ENCODE results near the gene GZF1. TPM values are rescaled to one million over a fixed set of nuclear protein-coding genes. Genes with fewer than 3 reads are reported as not detected.

GZF1 gene
- total and polyA plus RNA-seq, 3 experiments from 2014 or later: 3.8 to 12.5 (median 11.9) TPM

- H3K27ac ChIP-seq (ENCODE audit: low read depth, low read length): no peak overlapping the region
- H3K4me3 ChIP-seq (ENCODE audit: low read length): no peak overlapping the region
- no peaks in the 10 kb centered on the region for H3K36me3 ChIP-seq (ENCODE audit: insufficient read depth, low read length)
- Mint-ChIP-seq H3K36me3 (peaks cover 0 to 2% (median 0%) of the 10 kb centered on the region in 3 donors), H3K27me3 (peaks cover 0 to 5% of the 10 kb centered on the region in 2 donors), H3K27ac (no peak overlapping the region), H3K9me3 (no peaks in the 10 kb centered on the region), H3K4me1 (no peaks in the 10 kb centered on the region), H3K4me3 (no peak overlapping the region)
- no peaks in the 10 kb centered on the region for H3K27me3 ChIP-seq (ENCODE audit: insufficient read depth, low read length, poor library complexity, severe bottlenecking)
- no peak for DNase-seq
- no peaks in the 10 kb centered on the region for H3K4me1 ChIP-seq (ENCODE audit: insufficient read depth, low read length)
- no peaks in the 10 kb centered on the region for H3K9me3 ChIP-seq (ENCODE audit: low read length)
- CTCF ChIA-PET: no interaction called here
- POLR2A ChIA-PET: no interaction called here
Measured at GRCh38 chr20:23325107-23325506, 36.9 kb upstream of the GZF1 start.

GRCh38 chr20:23326774-23327173 is 35.2 kb upstream of the GZF1 start:
- POLR2A ChIA-PET: no interaction called here
- H3K9me3 Mint-ChIP-seq: no peaks in the 10 kb centered on the region
- H3K36me3 Mint-ChIP-seq: peaks cover 0 to 2% (median 0%) of the 10 kb centered on the region in 3 donors
- no peak overlapping the region for H3K4me3 Mint-ChIP-seq
- H3K27me3 ChIP-seq (ENCODE audit: insufficient read depth, low read length, poor library complexity, severe bottlenecking): no peaks in the 10 kb centered on the region
- no peaks in the 10 kb centered on the region for H3K9me3 ChIP-seq (ENCODE audit: low read length)
- CTCF ChIA-PET: no interaction called here
- no peaks in the 10 kb centered on the region for H3K27me3 Mint-ChIP-seq
- no peak overlapping the region for H3K4me3 ChIP-seq (ENCODE audit: low read length)
- no peak overlapping the region for H3K27ac ChIP-seq (ENCODE audit: low read depth, low read length)
- no peaks in the 10 kb centered on the region for H3K4me1 Mint-ChIP-seq
- no peaks in the 10 kb centered on the region for H3K4me1 ChIP-seq (ENCODE audit: insufficient read depth, low read length)
- DNase-seq: no peak
- no peak overlapping the region for H3K27ac Mint-ChIP-seq
- H3K36me3 ChIP-seq (ENCODE audit: insufficient read depth, low read length): no peaks in the 10 kb centered on the region

GRCh38 chr20:23327617-23328333 is 34.2 kb upstream of the GZF1 start:
- Mint-ChIP-seq H3K27me3 (no peaks in the 10 kb centered on the region), H3K36me3 (peaks cover 0 to 2% (median 0%) of the 10 kb centered on the region in 3 donors), H3K4me3 (no peak overlapping the region), H3K9me3 (no peaks in the 10 kb centered on the region), H3K27ac (no peak overlapping the region), H3K4me1 (no peaks in the 10 kb centered on the region)
- no peak overlapping the region for H3K4me3 ChIP-seq (ENCODE audit: low read length)
- CTCF ChIA-PET: no interaction called here
- POLR2A ChIA-PET: no interaction called here
- H3K36me3 ChIP-seq (ENCODE audit: insufficient read depth, low read length): no peaks in the 10 kb centered on the region
- H3K27ac ChIP-seq (ENCODE audit: low read depth, low read length): no peak overlapping the region
- DNase-seq: no peak
- no peaks in the 10 kb centered on the region for H3K4me1 ChIP-seq (ENCODE audit: insufficient read depth, low read length)
- no peaks in the 10 kb centered on the region for H3K27me3 ChIP-seq (ENCODE audit: insufficient read depth, low read length, poor library complexity, severe bottlenecking)
- H3K9me3 ChIP-seq (ENCODE audit: low read length): no peaks in the 10 kb centered on the region

- Mint-ChIP-seq H3K9me3 (no peaks in the 10 kb centered on the region), H3K4me1 (peaks cover 0 to 5% (median 0%) of the 10 kb centered on the region in 3 donors), H3K36me3 (peaks cover 0 to 2% (median 0%) of the 10 kb centered on the region in 3 donors), H3K27me3 (peaks cover 0 to 5% of the 10 kb centered on the region in 2 donors), H3K27ac (no peak overlapping the region), H3K4me3 (no peak overlapping the region)
- no peak overlapping the region for H3K4me3 ChIP-seq (ENCODE audit: low read length)
- no peaks in the 10 kb centered on the region for H3K36me3 ChIP-seq (ENCODE audit: insufficient read depth, low read length)
- CTCF ChIA-PET: interaction anchor here (1.3 kb wide), 1 partner anchor 18 kb away, joined by 3 read pairs; no protein-coding TSS in a partner anchor
- no peaks in the 10 kb centered on the region for H3K27me3 ChIP-seq (ENCODE audit: insufficient read depth, low read length, poor library complexity, severe bottlenecking)
- POLR2A ChIA-PET: no interaction called here
- H3K9me3 ChIP-seq (ENCODE audit: low read length): no peaks in the 10 kb centered on the region
- no peak overlapping the region for H3K27ac ChIP-seq (ENCODE audit: low read depth, low read length)
- no peaks in the 10 kb centered on the region for H3K4me1 ChIP-seq (ENCODE audit: insufficient read depth, low read length)
- DNase-seq: no peak
Measured at GRCh38 chr20:23331450-23332350, 30.3 kb upstream of the GZF1 start.

GRCh38 chr20:23332467-23332866 is 29.5 kb upstream of the GZF1 start:
- Histone ChIP-seq H3K27me3 (ENCODE audit: insufficient read depth, low read length, poor library complexity, severe bottlenecking) (no peaks in the 10 kb centered on the region), H3K4me3 (ENCODE audit: low read length) (no peak overlapping the region), H3K36me3 (ENCODE audit: insufficient read depth, low read length) (no peaks in the 10 kb centered on the region), H3K27ac (ENCODE audit: low read depth, low read length) (no peak overlapping the region), H3K9me3 (ENCODE audit: low read length) (no peaks in the 10 kb centered on the region), H3K4me1 (ENCODE audit: insufficient read depth, low read length) (no peaks in the 10 kb centered on the region)
- Mint-ChIP-seq H3K4me3 (no peak overlapping the region), H3K27me3 (peaks cover 0 to 5% of the 10 kb centered on the region in 2 donors), H3K27ac (no peak overlapping the region), H3K36me3 (peaks cover 0 to 2% (median 0%) of the 10 kb centered on the region in 3 donors), H3K4me1 (peaks cover 0 to 5% (median 0%) of the 10 kb centered on the region in 3 donors), H3K9me3 (no peaks in the 10 kb centered on the region)
- ChIA-PET POLR2A (no interaction called here), CTCF (interaction anchor here (1.3 to 1.5 kb wide), 2 partner anchors 10 to 17 kb away, joined by 3 to 4 read pairs; no protein-coding TSS in a partner anchor)
- DNase-seq: no peak

- POLR2A ChIA-PET: no interaction called here
- CTCF ChIA-PET: no interaction called here
- peaks cover 1 to 7% of the 10 kb centered on the region in 2 donors for H3K27me3 Mint-ChIP-seq
- DNase-seq: no peak
- Histone ChIP-seq H3K27me3 (ENCODE audit: insufficient read depth, low read length, poor library complexity, severe bottlenecking) (no peaks in the 10 kb centered on the region), H3K4me1 (ENCODE audit: insufficient read depth, low read length) (no peaks in the 10 kb centered on the region), H3K9me3 (ENCODE audit: low read length) (no peaks in the 10 kb centered on the region), H3K27ac (ENCODE audit: low read depth, low read length) (no peak overlapping the region), H3K36me3 (ENCODE audit: insufficient read depth, low read length) (no peaks in the 10 kb centered on the region), H3K4me3 (ENCODE audit: low read length) (no peak overlapping the region)
- H3K4me3 Mint-ChIP-seq: no peak overlapping the region
- no peaks in the 10 kb centered on the region for H3K9me3 Mint-ChIP-seq
- H3K36me3 Mint-ChIP-seq: peaks cover 0 to 2% (median 0%) of the 10 kb centered on the region in 3 donors
- peaks cover 0 to 5% (median 0%) of the 10 kb centered on the region in 3 donors for H3K4me1 Mint-ChIP-seq
- H3K27ac Mint-ChIP-seq: no peak overlapping the region
Measured at GRCh38 chr20:23334111-23334510, 27.9 kb upstream of the GZF1 start.

- H3K4me3 Mint-ChIP-seq: no peak overlapping the region
- peaks cover 4 to 13% of the 10 kb centered on the region in 2 donors for H3K27me3 Mint-ChIP-seq
- no peaks in the 10 kb centered on the region for H3K4me1 ChIP-seq (ENCODE audit: insufficient read depth, low read length)
- H3K27me3 ChIP-seq (ENCODE audit: insufficient read depth, low read length, poor library complexity, severe bottlenecking): no peaks in the 10 kb centered on the region
- H3K27ac Mint-ChIP-seq: no peak overlapping the region
- H3K4me1 Mint-ChIP-seq: peaks cover 0 to 5% (median 0%) of the 10 kb centered on the region in 3 donors
- no peaks in the 10 kb centered on the region for H3K36me3 Mint-ChIP-seq
- H3K9me3 ChIP-seq (ENCODE audit: low read length): no peaks in the 10 kb centered on the region
- H3K27ac ChIP-seq (ENCODE audit: low read depth, low read length): no peak overlapping the region
- H3K9me3 Mint-ChIP-seq: no peaks in the 10 kb centered on the region
- no peak overlapping the region for H3K4me3 ChIP-seq (ENCODE audit: low read length)
- ChIA-PET POLR2A (no interaction called here), CTCF (no interaction called here)
- DNase-seq: no peak
- no peaks in the 10 kb centered on the region for H3K36me3 ChIP-seq (ENCODE audit: insufficient read depth, low read length)
Measured at GRCh38 chr20:23335521-23335920, 26.5 kb upstream of the GZF1 start.

GRCh38 chr20:23336476-23336875 is 25.5 kb upstream of the GZF1 start:
- Mint-ChIP-seq H3K4me1 (peaks cover 0 to 5% (median 0%) of the 10 kb centered on the region in 3 donors), H3K27ac (no peak overlapping the region), H3K9me3 (no peaks in the 10 kb centered on the region), H3K36me3 (no peaks in the 10 kb centered on the region), H3K27me3 (peaks cover 4 to 14% of the 10 kb centered on the region in 2 donors), H3K4me3 (no peak overlapping the region)
- CTCF ChIA-PET: no interaction called here
- no peak overlapping the region for H3K4me3 ChIP-seq (ENCODE audit: low read length)
- no peak for DNase-seq
- H3K27me3 ChIP-seq (ENCODE audit: insufficient read depth, low read length, poor library complexity, severe bottlenecking): no peaks in the 10 kb centered on the region
- POLR2A ChIA-PET: no interaction called here
- no peak overlapping the region for H3K27ac ChIP-seq (ENCODE audit: low read depth, low read length)
- no peaks in the 10 kb centered on the region for H3K36me3 ChIP-seq (ENCODE audit: insufficient read depth, low read length)
- H3K4me1 ChIP-seq (ENCODE audit: insufficient read depth, low read length): no peaks in the 10 kb centered on the region
- H3K9me3 ChIP-seq (ENCODE audit: low read length): no peaks in the 10 kb centered on the region

Data from CD8-positive, alpha-beta memory T cell (primary cell).